Hepatocyte (in vitro differentiated cells): ENCODE results near the gene CXADR.

Experiments
- EZH2 ChIP-seq: fragments of 200-600 bp; sonication (generic); IDR thresholded peaks from 2 replicates; pipeline ENCODE4 v1.6.1; 2016; ENCODE audit warnings: antibody characterized with exemption, mild to moderate bottlenecking, borderline replicate concordance
- TF ChIP-seq, protein P1 (sequence below): fragments of 200-600 bp; sonication (generic); IDR thresholded peaks from 2 replicates; pipeline ENCODE4 v1.5.1; 2016; ENCODE audit warnings: antibody characterized with exemption, mild to moderate bottlenecking; ENCODE audit not compliant: poor library complexity

DNA sequence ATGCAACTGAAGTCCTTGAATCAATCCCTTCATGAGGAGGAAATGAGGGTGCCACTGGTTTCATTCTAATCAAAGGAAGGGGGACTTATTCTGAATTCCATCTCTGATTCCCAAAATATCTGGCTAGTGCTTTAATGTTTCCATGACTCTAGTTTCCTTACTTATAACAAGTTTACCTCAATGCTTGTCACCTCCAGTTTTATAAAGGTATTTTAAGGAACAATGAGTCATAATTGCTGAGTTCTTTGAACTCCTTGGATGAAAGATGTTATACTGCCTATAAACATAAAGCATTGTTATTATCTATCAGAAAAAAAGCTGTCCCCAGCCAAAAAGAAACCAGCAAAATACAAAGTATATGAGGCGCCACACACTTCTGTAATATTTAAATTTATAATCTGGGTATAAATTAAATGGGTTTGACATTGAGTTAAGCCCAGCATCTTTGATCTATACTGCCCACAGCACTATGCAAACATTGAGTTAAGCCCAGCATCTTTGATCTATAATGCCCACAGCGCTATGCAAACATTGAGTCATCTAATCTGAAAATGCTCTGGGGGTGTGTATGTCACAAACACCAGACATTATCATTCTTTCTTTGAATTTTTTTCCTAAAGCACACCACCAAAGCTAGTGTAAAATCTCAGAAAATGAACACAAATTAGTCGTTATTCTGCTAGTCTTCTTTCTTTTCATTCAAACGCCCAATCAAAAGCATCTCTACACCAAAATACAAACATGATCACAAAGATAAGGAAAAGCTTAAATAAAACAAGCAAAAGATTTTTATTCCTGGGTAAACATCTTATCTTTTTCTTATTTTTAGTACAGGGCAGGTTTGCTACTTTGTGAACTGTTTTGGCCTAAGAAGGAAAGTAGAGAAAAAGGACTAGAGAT is 11.5 kb upstream of the CXADR start:
- TF ChIP-seq, protein P1, sequence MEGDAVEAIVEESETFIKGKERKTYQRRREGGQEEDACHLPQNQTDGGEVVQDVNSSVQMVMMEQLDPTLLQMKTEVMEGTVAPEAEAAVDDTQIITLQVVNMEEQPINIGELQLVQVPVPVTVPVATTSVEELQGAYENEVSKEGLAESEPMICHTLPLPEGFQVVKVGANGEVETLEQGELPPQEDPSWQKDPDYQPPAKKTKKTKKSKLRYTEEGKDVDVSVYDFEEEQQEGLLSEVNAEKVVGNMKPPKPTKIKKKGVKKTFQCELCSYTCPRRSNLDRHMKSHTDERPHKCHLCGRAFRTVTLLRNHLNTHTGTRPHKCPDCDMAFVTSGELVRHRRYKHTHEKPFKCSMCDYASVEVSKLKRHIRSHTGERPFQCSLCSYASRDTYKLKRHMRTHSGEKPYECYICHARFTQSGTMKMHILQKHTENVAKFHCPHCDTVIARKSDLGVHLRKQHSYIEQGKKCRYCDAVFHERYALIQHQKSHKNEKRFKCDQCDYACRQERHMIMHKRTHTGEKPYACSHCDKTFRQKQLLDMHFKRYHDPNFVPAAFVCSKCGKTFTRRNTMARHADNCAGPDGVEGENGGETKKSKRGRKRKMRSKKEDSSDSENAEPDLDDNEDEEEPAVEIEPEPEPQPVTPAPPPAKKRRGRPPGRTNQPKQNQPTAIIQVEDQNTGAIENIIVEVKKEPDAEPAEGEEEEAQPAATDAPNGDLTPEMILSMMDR: no peak
- TF ChIP-seq EZH2: no peak
